Left ventricle myocardium superior (tissue), 1 donor: ENCODE data around the gene PAPPA. TPM values are rescaled to one million over a fixed set of nuclear protein-coding genes. Genes with fewer than 3 reads are reported as not detected.

Source experiments
- ATAC-seq: fragments of 200-7000 bp; cut with Tn5 transposase; one replicate; pipeline ENCODE4 v1.9.1; 2020; ENCODE audit warnings: mild to moderate bottlenecking, moderate library complexity
- DNase-seq: peaks from one replicate; pipeline ENCODE4 v3.0.0-alpha.2; 2020
- intact Hi-C: fragments of 100-400 bp; cut with micrococcal nuclease; formaldehyde crosslinking; loops from one replicate; pipeline ENCODE4 v1.11.0; 2022
- long read RNA-seq: library from polyadenylated mRNA; unstranded; transcript quantifications from one replicate; pipeline ENCODE4 v2.0.0, GENCODE V29; 2021
- total RNA-seq: library from RNA; stranded (reverse); fragmentation: NEBNext Ultra II Directional; extraction: Animal tissue kit (Norgen Biotek cat#: 25700); gene quantifications from one replicate; pipeline ENCODE4 v1.2.1, GENCODE V29; 2021
- donor health status: DM: no; HTN: yes; CAD: no; lungs with severe emphysema.

Gene PAPPA
- total RNA-seq = 1.1 TPM
- long read RNA-seq, partial matches to known transcripts = 0 of 1 reads
- long read RNA-seq, other reads (novel, unspliced or antisense) = 1 of 1 reads

GRCh38 chr9:116153765-116154333 lies at the start of gene PAPPA:
PAPPA (plus strand) TSS chr9:116153791; CDS start chr9:116154173, 382 bp downstream.
- no peak for ATAC-seq
- DNase-seq = peak; percentile 35
- intact Hi-C loops = no loop called here

- no peak for ATAC-seq
- intact Hi-C loops = no loop called here
- no peak for DNase-seq
Observed at GRCh38 chr9:116103976-116104820, 49.4 kb upstream of the PAPPA start.

- intact Hi-C loops = no loop called here
- DNase-seq (no peak), ATAC-seq (no peak)
Observed at GRCh38 chr9:116112236-116112635, 41.4 kb upstream of the PAPPA start.

- intact Hi-C loops = no loop called here
- DNase-seq = no peak
- ATAC-seq = no peak
Observed at GRCh38 chr9:116115761-116116353, 37.7 kb upstream of the PAPPA start.

GRCh38 chr9:116116393-116116792 lies 37.2 kb upstream of the PAPPA start:
- DNase-seq (no peak), ATAC-seq (no peak)
- intact Hi-C loops = no loop called here

- ATAC-seq (no peak), DNase-seq (no peak)
- intact Hi-C loops = no loop called here
Observed at GRCh38 chr9:116123171-116123570, 30.4 kb upstream of the PAPPA start.

GRCh38 chr9:116124472-116125040 lies 29.0 kb upstream of the PAPPA start:
- no peak for DNase-seq
- intact Hi-C loops = no loop called here
- no peak for ATAC-seq

- DNase-seq (no peak), ATAC-seq (no peak)
- intact Hi-C loops = no loop called here
Observed at GRCh38 chr9:116133163-116133562, 20.4 kb upstream of the PAPPA start.

GRCh38 chr9:116134975-116135374 lies 18.6 kb upstream of the PAPPA start:
- intact Hi-C loops = no loop called here
- DNase-seq (no peak), ATAC-seq (no peak)

- ATAC-seq = no peak
- no peak for DNase-seq
- intact Hi-C loops = no loop called here
Observed at GRCh38 chr9:116137010-116137409, 16.6 kb upstream of the PAPPA start.

- DNase-seq = no peak
- ATAC-seq = no peak
- intact Hi-C loops = no loop called here
Observed at GRCh38 chr9:116137581-116137980, 16.0 kb upstream of the PAPPA start.

- DNase-seq (no peak), ATAC-seq (no peak)
- intact Hi-C loops = loop anchor here (10.0 kb wide), 1 partner anchor 257 kb away; no protein-coding TSS in a partner anchor
Observed at GRCh38 chr9:116141864-116142561, 11.6 kb upstream of the PAPPA start.

GRCh38 chr9:116142706-116143492 lies 10.7 kb upstream of the PAPPA start:
- intact Hi-C loops = loop anchor here (10.0 kb wide), 1 partner anchor 258 kb away; no protein-coding TSS in a partner anchor
- DNase-seq (no peak), ATAC-seq (no peak)

- intact Hi-C loops = loop anchor here (10.0 kb wide), 1 partner anchor 259 kb away; no protein-coding TSS in a partner anchor
- DNase-seq = no peak
- ATAC-seq = no peak
Observed at GRCh38 chr9:116144038-116144437, 9.6 kb upstream of the PAPPA start.

GRCh38 chr9:116144555-116144954 lies 9.0 kb upstream of the PAPPA start:
- intact Hi-C loops = loop anchor here (10.0 kb wide), 1 partner anchor 260 kb away; no protein-coding TSS in a partner anchor
- no peak for ATAC-seq
- DNase-seq = no peak

- no peak for ATAC-seq
- no peak for DNase-seq
- intact Hi-C loops = loop anchor here (10.0 kb wide), 1 partner anchor 260 kb away; no protein-coding TSS in a partner anchor
Observed at GRCh38 chr9:116145036-116145435, 8.6 kb upstream of the PAPPA start.

GRCh38 chr9:116147821-116148220 lies 5.8 kb upstream of the PAPPA start:
- no peak for ATAC-seq
- no peak for DNase-seq
- intact Hi-C loops = loop anchor here (10.0 kb wide), 1 partner anchor 263 kb away; no protein-coding TSS in a partner anchor

- ATAC-seq (peak; percentile 52), DNase-seq (no peak)
- intact Hi-C loops = loop anchor here (10.0 kb wide), 1 partner anchor 265 kb away; no protein-coding TSS in a partner anchor
Observed at GRCh38 chr9:116149844-116150243, 3.7 kb upstream of the PAPPA start.
